Measurements from ENCODE around the gene MYBPC3.

MYBPC3 gene

GRCh38 chr11:47352556-47352955, at the start of gene MYBPC3:
MYBPC3 (minus strand) TSS chr11:47352702; CDS start chr11:47352647, 55 bp downstream.
- DNase-seq = no peak

- no peak for DNase-seq
Observed at GRCh38 chr11:47400768-47401279, 48.3 kb upstream of the MYBPC3 start.

- no peak for DNase-seq
Observed at GRCh38 chr11:47399860-47400767, 47.6 kb upstream of the MYBPC3 start.

- no peak for DNase-seq
Observed at GRCh38 chr11:47398551-47398950, 46.0 kb upstream of the MYBPC3 start.

- DNase-seq = no peak
Observed at GRCh38 chr11:47398011-47398410, 45.5 kb upstream of the MYBPC3 start.

DNA sequence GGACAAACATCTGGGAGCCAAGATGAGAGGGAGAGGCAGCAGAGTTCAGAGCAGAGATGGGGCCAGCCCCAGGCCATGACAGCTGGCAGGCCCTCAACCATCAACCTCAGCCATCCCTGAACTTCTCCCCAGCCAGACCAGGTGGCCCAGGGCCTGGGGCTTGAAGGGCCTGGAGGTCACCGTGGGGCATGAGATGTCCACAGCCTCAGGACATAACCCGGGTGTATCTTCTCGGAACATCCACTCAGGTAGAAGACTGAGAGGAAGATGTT, 43.5 kb upstream of the MYBPC3 start:
- DNase-seq = no peak

- no peak for DNase-seq
Observed at GRCh38 chr11:47395223-47396048, 42.9 kb upstream of the MYBPC3 start.

DNA sequence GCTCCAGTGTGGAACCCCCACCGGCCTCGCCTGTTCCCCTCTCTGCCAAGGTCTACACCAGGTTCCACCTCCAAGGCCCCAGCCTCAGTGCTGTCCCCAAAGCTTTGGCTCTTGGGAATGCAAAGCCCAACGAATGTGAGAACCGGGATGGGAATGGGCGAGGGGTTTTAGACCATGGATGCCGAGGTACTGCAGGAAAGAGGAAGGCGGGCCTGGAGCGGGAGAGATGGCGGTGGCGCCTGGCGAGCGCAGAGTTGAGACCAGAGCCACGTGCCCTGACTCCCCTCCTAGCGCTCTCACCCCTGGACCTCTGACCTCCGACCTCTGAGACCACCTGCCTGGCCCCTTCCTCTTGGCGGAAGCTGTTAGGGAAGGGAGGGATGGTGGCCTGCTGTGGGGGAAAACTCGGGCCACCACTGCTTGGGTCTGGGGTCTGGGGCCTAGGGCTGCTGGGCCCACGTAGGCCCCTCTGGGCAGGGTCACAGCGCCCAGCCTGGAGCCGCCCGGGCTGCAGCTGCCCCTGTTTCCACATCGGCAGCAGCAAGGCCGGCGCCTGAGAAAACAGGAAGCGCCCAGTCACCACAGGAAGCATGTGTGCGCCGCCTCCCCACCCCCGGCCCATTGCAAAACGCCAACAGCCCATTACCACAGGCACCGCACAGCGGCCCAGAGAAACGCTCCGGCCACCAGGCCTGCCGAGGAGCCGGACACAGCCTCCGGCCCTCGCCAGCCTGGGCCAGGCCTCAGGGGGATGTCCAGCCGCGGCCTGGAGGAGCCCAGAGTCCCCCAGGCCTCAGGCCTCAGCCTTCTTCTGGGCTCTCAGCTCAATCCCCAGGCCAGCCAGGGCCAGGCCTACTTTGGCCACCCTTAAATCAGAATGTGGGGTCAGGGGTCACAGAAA, 42.1 kb upstream of the MYBPC3 start:
- no peak for DNase-seq

DNA sequence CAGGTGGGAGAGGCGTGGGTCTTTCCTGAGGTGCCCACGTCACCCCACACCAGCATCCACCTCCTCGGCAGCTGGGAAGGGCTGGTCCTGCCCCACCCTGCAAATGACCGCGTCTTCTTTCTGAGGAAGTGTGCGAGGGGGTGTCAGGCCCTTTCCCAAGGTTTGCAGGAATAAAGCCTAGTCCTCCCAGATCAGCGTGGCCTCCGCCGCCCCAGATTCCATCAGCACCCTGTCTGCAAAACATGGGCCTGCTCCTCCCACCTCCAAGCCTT, 41.5 kb upstream of the MYBPC3 start:
- DNase-seq = no peak

GRCh38 chr11:47393163-47394049, 40.9 kb upstream of the MYBPC3 start:
- no peak for DNase-seq

DNA sequence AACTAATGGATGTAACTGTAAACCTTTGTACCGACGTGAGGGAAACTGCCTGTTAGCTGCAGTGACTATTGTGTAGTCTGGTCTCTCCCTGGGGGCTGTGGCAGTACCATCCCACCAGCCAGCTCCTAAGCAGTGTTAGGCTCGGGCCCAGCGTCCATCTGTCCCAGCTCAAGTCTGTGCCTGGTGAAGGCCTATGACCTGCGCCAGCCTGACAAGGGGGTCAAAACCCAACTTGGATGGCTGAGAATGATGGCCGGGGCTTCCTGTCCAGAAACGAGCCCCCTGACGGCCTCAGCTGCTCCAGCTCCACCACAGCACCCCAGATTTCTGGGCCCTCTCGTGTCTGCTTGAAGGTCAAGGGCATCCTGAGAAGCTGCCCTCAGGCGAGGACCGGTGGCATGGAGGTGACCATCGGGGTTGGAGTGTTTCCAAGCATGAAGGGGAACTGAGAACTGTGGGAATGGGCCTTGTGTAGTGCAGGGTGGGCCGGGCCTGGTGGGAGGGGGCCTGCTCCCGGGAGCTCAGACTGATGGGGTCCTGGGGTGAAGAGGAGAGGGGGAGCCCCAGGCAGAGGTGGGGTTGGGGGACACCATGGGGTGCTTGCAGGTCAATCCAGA, 40.2 kb upstream of the MYBPC3 start:
- DNase-seq = no peak

- no peak for DNase-seq
Observed at GRCh38 chr11:47391711-47392432, 39.4 kb upstream of the MYBPC3 start.

DNA sequence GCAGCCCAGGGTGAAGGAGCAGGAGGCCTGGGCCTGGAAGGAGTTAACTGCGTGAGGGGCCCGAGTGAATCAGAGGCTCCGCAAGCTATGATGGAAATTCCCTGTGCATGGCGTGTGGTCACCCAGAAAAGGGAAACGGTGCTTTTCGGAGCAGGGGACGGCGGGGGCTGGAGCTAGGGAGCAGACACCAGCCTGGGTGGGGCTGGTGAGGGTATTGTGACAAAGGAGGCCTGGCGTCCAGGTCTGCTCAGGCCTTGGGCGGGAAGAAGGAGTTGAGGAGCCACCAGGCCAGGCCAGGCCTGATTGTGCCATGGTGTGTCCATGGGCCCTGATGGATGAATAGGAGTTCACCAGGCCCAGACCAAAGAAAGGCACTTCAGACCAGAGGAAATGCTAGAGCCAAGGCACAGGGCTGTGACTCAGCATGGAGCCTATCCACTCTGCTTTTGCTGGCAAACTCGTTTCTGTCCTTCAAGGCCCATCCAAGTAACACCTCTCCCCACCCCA, 38.6 kb upstream of the MYBPC3 start:
- no peak for DNase-seq

GRCh38 chr11:47390422-47390760, 37.9 kb upstream of the MYBPC3 start:
- DNase-seq = no peak

- no peak for DNase-seq
Observed at GRCh38 chr11:47389577-47390421, 37.3 kb upstream of the MYBPC3 start.

DNA sequence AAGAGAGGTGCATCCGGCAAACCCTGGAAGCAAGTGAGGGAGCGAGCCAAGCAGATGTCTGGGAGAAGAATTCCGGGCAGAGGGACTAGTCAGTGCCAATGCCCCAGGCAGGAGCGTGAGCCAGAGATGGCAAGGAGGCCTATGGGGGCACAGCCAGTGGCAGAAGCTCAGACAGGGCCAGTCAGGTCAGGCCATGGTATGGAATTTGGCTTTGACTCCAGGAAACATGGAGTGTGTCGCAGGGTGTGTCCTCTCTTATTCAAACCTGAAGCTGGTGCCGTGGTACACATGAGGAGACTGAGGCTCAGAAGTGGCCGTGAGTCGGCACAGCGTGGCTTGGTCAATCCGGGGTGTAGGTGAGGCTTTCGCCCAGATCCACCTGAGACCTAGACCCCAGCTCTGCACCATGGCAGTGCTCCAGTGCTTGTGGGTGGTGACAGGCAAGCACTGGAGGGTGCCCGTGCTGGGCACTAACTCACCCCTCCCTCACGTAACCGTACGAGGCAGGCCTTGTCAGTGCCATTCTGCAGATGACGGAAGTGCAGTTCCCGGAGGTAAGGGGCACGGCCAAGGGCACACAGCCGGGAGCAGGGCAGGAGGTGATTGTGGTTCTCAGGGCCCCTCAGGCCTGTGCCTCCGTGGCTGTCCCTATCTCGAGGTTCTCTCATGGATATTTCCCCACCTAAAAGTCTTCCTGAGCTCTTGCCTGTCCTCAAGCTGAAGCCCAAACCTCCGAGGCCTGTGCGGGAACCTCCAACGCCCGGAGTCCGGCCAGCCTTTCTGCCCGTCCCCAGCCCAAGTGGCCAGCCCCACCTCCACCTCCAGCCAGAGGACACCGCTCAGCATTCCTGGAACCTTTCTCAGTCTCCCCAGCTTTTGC, 36.4 kb upstream of the MYBPC3 start:
- no peak for DNase-seq

DNA sequence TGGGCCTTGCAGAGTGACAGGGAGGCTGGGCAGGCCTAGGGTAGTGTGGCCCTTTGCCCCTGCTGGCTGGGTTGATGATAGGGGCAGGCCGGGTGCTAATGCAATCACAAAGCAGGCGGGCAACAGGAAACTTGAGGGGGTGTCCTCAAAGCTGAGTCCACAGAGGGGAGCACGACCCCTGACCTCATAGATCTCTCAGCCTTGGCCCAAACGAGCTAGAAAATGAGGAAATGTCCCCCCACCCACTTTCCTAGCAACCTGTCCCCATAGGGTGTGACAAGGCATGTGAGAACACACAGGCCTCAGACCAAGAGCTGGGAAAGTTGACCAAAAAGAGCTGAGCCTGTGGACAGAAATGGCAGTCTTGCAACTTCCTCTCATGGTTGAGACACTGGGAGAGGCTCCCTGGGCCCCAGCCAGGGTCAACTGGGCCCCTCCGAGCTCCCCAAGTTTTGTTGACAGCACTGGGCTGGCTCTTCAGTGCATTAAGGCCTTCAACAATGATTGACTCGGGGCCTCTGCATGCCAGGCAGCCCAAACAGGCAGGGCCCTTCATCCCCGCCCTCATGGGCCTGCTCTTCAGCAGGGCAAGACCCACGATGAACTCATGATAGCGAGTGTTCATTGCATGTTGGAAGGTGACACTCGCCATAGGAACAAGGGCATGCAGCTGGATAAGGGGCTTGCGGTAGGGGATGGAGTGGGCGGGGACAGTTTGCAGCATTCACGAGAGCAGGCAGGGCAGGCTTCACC, 35.6 kb upstream of the MYBPC3 start:
- no peak for DNase-seq

GRCh38 chr11:47384498-47384897, 32.0 kb upstream of the MYBPC3 start:
- no peak for DNase-seq
